ENCODE measurements around the gene RNPEPL1.
"Not testable (repeated sequence)": the region's sequence is repeated elsewhere in the genome, so short reads cannot be mapped to it uniquely, and the experiment has no call there.

DNA sequence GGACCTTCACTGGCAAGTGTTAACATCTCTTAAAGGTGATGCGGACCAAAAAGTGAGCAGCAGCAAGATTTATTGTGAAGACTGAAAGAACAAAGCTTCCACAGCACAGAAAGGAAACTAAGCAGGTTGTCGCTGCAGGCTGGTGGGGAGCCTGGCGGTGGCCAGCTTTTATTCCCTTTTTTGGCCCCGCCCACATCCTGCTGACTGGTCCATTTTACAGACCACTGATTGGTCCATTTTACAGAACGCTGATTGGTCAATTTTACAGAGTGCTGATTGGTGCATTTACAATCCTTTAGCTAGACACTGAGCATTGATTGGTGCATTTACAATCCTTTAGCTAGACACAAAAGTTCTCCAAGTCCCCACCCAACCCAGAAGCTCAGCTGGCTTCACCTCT, 46.4 kb upstream of the RNPEPL1 start:
- TF ChIP-seq, protein P1, sequence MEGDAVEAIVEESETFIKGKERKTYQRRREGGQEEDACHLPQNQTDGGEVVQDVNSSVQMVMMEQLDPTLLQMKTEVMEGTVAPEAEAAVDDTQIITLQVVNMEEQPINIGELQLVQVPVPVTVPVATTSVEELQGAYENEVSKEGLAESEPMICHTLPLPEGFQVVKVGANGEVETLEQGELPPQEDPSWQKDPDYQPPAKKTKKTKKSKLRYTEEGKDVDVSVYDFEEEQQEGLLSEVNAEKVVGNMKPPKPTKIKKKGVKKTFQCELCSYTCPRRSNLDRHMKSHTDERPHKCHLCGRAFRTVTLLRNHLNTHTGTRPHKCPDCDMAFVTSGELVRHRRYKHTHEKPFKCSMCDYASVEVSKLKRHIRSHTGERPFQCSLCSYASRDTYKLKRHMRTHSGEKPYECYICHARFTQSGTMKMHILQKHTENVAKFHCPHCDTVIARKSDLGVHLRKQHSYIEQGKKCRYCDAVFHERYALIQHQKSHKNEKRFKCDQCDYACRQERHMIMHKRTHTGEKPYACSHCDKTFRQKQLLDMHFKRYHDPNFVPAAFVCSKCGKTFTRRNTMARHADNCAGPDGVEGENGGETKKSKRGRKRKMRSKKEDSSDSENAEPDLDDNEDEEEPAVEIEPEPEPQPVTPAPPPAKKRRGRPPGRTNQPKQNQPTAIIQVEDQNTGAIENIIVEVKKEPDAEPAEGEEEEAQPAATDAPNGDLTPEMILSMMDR (IDR thresholded peaks at IDR 0.05; ENCODE audit: insufficient read depth, low read length, poor library complexity, severe bottlenecking): not testable (repeated sequence)
- TF ChIP-seq EZH2phosphoT487 (conservative IDR thresholded peaks at IDR 0.05; ENCODE audit: low read length): not testable (repeated sequence)
